GM12891 (cell line): Measurements from ENCODE around the gene BPGM.

Source experiments
- POLR2AphosphoS5 ChIP-seq: IDR thresholded peaks from 2 replicates; pipeline ENCODE4 v1.6.1; 2011; ENCODE audit warnings: low read depth, low read length, control low read depth
- TAF1 ChIP-seq: IDR thresholded peaks from 2 replicates; pipeline ENCODE4 v1.6.1; 2011; ENCODE audit warnings: low read depth, low read length, control low read depth

DNA sequence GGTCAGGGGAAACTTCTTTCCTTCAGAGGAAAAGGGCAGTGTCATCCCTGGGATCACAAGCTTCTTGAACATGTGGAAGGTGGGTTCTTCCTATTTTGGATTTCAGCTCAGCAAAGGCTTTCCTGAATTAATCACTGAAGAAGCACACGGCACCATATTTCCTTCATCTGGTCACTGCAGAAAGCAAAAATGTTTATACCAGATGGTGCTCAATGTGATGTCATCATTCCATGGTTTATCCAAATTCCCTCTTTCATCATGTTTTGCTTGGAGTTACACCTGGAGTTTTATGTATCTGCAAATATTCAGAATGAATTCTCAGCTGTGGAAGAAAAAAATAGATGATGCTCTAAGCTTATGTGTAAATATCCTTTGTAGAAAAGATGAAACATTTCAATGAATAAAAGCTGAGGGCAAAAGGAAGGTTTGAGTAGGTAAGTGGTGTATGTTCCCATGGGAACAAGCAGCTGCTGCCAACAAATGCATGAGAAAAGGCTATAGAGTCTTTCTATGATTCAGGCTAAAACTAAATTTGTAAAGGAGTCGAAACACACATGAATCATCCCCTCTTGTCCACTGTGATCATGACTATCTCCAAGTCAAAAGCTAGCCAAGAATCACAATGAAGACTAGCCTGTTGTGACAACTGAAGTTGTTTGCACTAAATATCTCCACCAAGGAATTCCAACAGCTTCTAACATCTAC lies 26.9 kb upstream of the BPGM start:
- TF ChIP-seq TAF1 (no peak), POLR2AphosphoS5 (no peak)
